ENCODE data around the gene BATF3.
A peak's percentile ranks its signal among the peaks of the same experiment; 100 is the strongest.
"Not testable (repeated sequence)": the region's sequence is repeated elsewhere in the genome, so short reads cannot be mapped to it uniquely, and the experiment has no call there.

BATF3 gene

DNA sequence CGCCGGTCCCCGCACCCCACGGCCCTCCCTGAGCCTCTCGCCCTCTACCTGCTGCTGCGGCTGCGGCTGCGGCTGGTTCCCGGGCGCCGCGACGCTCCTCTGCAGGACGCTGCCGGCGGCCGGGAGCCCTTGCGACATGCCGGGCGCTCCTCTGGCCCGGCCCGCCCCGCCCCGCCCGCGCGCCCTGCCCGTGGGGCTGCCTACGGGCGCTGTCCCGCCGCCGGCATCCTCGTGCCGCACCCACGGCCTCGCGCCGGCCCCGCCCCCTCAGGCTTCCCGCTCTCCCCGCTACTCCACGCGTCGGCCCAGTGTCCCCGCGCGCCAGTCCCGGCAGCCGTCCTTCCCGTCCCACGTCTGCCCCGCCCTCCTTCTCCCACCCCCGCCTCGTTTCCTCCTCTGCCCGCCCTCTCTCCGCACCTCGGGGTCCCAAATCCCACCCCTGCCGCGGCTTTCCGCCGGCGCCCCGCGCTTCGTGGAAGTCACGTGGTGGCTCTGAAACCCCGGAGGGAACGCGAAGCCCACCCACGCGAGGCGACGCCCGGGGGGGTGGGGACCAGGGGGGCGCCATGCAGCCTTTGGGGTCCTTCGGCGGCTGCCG lies at the start of gene BATF3:
Gene BATF3, minus strand, starts transcription at position 216 of the 598 bp plus-strand sequence. Its CDS starts 78 bp downstream, at position 138.
- no peak for DNase-seq

GRCh38 chr1:212746546-212746945 lies 46.9 kb upstream of the BATF3 start:
- DNase-seq: no peak

DNA sequence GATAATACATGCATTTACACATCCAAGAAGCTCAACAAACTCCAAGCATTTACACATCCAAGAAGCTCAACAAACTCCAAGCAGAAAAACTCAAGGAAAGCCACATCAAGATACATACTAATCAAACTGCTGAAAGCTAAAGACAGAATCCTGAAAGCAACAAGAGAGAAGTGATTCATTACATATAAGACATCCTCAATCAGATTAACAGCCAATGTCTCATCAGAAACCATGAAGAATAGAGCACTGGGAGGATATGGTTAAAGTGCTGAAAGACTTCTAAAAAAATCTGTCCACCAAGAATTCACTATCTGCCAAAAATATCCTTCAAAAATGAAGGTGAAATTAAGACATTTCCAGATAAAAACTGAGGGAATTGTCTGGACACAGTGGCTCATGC lies 45.7 kb upstream of the BATF3 start:
- DNase-seq: no peak

DNA sequence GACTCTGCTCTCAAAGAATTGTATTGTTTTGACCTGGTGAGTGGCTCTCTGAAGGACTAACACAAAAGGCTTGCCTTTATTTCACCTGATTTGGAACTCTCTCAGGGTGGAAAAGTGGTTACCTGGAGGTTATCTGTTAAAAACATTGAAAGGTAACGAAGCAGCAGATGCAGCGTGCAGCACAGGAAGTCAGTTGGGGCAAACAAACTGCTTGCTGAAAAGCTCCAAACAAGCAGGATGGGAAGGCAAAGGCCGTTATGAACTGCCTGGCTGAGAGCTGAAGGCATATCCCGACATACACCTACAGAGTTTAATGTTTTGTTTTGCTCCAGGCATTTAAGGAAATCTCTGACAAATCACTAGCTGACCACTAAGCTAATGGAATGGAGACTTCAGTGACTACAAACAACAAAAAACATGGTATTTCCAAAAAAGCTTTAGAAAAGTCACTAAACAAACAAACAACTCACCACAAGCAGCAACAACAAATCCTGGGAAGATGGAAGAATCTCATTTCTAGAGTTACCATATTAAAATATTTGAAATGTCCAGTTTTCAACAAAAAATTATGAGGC lies 44.3 kb upstream of the BATF3 start:
- no peak for DNase-seq

DNA sequence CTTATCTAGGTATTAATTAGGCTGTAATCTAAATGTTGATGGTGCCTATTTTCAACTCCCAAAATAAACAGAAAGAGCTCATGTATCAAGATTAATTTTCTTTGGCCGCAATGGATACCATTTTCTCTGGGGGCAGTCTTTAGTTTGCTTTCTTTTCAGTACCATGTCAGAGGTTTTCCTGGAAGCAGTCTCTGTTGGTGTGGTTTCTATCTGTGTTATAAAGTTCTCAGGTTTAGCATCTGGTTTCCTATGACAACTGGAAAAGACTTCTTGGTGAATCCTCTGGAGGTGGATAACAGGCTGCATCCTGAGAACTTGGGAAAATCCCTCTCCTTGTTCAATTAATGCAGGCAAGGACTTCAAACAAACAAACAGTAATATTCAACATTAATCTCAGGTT lies 38.7 kb upstream of the BATF3 start:
- DNase-seq: no peak

DNA sequence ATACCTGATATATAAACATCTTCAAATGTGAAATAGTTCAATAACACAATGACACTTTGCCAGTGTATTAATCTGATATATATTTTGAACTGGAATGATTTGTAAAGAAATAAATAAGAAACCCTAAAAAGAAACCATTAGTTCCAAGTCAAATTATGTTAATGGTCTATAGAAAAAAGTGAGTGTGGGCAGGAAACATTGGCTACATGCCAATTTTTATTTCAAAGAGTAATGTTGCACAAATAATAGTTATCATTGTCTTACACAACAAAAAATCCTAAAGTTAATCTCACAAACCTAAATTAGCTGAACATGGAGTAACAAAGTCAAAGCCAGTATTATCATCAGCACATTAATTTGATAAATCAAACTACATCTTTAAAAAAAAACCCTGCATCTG lies 37.9 kb upstream of the BATF3 start:
- no peak for DNase-seq

DNA sequence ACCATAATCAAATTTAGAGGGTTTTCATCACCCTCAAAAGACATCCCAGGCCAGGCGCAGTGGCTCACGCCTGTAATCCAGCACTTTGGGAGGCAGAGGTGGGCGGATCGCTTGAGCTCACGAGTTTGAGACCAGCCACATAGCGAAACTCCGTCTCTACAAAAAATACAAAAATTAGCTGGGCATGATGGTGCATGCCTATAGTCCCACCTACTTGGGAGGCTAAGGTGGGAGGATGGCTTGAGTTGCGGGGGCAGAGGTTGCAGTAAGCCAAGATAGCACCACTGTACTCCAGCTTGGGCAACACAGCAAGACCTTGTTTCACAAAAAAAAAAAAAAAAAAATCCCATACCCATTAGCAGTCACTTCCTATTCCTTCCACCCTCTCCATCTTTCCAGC lies 33.5 kb upstream of the BATF3 start:
- no peak for DNase-seq

DNA sequence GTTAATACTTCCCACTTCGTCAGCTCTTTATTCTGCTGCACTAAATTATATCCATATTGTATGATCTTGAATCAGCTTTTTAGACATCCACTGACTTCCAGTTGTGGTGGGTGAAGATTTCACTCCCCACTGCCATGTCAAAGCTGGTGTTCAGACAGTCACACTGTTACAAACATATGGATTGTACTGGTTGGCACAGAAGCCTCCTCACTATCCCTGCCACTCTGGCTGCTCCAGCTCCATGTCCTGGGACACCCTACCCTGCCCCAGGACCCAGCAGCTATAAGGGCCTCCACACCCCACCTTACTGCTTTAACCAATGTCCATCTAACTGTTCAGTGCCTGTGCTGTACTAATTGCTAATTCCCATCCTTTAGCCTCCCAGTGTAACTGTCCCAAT lies 32.0 kb upstream of the BATF3 start:
- DNase-seq: no peak

DNA sequence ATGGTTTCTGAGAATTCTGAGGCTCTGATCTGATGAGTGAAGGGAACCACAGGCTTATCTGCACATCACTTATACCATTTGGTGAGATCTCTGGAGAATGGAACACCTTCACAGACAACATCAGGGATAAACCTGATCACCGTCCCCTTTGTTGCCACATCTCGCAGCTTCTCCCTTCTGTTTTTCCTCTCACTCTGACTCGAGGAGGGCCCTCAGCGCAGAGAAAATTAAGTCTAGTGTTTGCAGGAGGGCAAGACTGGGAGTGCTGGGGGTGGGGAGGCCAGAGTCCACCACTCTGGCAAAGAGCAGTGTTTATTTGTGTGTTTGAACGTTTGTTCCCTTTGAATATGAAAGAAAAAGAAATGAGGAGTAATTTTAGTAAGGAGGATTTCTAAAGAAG lies 29.0 kb upstream of the BATF3 start:
- peak in 1 of 2 experiments; percentile 52 for DNase-seq

GRCh38 chr1:212727386-212728181 lies 27.9 kb upstream of the BATF3 start:
- peak in 1 of 2 experiments; percentile 55 for DNase-seq

GRCh38 chr1:212724679-212725078 lies 25.0 kb upstream of the BATF3 start:
- DNase-seq: not testable (repeated sequence)

DNA sequence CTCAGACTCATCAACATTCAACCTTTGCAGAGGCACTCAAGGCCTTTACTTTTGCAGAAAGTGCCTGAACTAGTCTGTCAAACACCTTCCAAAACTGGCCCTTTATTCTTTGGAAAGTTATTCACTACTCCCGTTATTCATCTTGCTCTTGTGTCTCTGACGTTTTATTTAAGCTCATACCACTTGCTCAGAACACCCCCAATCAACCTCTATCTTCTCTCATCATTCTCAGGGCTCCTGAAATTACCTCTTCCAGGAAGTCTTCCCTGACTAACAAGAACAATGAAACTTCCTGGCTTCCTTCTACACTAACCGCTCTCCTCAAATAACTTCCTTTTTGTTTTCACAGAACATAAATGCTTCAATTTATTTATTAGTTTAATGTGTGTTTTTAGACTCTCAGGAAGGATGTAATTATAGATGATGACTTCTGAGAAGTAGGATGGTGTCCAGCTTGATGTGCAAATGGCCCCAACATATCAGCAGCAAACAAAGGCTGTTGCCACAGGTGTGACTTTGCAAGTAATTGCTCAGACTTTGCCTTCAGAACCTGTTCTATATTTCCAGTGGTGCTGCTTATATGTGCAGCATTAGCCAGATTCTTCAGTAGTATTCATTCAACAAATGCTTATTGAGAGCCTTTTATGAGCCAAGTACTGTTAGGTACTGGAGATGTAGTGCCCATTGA lies 22.8 kb upstream of the BATF3 start:
- DNase-seq: no peak

- DNase-seq: peak; percentile 65 to 68
Observed at GRCh38 chr1:212721388-212722247, 22.0 kb upstream of the BATF3 start.

GRCh38 chr1:212719633-212720032 lies 20.0 kb upstream of the BATF3 start:
- DNase-seq: no peak

GRCh38 chr1:212718499-212718898 lies 18.9 kb upstream of the BATF3 start:
- no peak for DNase-seq

- DNase-seq: no peak
Observed at GRCh38 chr1:212716161-212716560, 16.5 kb upstream of the BATF3 start.

DNA sequence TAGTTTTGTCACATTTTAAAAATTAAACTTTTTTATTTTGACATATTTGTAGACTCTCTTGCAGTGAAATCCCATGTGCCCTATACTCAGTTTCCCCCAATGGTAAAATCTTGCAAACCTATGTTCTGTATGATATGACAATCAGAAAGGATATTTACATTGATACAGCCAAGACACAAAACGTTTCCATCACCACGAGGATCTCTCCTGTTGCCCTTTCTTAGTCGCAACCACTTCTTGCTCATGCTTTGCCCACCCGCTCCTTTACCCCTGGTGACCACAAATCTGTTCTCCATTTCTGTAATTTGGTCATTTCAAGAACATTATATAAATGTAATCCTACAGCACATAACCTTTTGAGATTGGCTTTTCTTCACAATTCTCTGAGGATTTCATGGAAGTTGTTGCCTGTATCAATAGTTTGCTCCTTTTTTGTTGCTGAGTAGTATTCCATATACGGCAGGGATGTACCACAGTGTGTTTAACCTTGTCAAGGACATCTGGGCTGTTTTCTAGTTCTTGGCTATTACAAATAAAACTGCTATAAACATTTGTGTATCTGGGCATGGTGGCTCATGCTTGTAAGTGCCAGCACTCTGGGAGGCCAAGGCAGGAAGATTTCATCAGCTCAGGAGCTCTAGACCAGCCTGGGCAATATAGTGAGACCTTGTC lies 14.0 kb upstream of the BATF3 start:
- DNase-seq: no peak

DNA sequence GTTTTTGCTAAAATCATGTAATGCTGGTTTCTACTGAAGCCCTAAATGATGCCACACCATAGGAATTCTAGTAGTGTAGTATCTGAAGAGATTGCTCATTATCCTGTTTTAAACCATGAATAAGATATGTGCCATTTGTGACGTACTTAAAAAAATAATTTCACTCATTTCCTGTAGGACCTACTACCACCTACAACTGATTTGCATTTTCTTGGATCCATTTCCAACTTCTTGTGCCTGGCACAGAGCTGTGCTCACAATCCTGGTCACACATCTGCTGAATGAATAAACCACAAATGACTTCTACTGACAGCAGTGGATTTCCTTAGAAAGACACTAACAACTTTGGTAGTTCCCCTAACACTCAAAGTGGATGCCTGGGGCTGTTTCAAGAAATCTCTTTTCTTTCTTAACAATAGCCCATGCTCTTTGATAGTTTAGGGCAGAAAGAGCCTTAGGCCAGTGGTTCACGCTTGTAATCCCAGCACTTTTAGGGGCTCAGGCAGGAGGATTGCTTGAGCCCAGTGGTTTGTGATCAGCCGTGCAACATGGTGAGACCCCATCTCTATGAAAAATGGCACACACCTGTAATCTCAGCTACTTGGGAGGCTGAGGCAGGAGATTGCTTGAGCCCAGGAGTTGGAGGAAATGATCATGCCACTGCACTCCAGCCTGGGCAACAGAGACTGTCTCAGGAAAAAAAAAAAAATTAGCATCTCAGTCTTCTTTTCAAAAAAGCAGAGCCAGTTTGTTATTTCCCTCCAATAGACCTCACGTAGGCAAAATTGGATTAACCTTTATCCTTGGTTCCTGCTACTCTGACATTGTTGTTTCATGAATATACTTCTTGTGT lies 13.0 kb upstream of the BATF3 start:
- DNase-seq: peak in 1 of 2 experiments; percentile 53

DNA sequence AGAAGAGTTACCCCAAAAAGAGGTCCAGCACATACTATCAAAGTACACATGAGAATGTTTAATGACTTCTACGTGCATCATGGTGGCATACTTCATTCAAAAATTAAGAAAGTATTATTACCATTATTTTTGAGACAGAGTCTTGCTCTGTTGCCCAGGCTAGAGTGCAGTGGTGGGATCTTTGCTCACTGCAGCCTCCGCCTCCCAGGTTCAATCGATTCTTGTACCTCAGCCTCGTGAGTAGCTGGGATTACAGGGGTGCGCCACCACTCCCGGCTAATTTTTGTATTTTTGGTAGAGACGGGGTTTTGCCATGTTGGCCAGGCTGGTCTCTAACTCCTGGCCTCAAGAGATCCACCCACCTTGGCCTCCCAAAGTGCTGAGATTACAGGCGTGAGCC lies 12.3 kb upstream of the BATF3 start:
- DNase-seq: not testable (repeated sequence)

DNA sequence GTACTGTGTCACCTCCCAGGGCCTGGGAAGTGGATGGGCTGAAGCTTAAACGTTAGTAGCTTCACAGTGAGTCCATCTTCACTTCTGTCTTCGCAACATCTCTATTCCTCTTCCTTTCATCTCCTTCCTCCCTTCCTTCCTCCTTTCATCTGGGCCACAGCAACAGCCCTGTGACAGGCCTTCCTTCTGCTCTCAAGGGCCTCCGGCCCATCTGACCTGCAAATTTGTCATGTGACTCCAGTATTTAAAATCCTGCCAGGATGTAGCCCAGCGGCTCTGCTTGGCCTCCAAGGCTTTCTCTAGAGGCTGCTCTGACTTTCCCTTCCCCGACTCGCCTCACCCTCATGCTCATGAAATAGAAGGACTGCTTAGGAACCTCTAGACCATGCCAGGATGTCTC lies 10.9 kb upstream of the BATF3 start:
- peak in 1 of 2 experiments; percentile 16 for DNase-seq

DNA sequence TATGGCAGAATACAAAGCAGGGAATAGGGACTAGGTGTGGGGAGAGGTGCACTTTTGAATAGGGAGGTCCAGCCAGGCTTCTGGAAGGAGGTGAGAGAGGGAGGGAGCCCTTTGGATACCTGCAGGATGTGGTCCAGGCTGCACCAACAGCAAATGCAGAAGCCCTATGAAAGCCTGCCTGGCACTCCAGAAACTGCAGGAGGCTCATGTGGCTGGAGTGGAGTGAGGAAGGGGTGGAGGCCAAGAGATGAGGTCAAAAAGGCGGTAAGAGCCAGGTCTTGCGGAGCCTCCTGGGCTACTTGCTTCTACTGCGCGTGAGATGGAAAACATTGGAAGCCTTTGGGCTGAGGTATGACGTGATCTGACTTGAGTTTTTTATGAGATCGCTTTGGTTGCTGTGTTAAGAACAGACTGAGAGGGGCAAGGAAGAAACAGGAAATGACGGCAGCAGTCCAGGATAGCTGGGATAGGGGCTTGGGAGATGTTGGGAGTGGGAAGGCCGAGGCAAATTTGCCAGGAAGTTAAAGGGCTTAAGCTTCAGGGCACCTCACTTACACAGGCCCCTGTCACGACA lies 4.4 kb upstream of the BATF3 start:
- DNase-seq: peak in 1 of 2 experiments; percentile 22
